ENCODE data around the gene EHD3. TPM values are rescaled to one million over a fixed set of nuclear protein-coding genes. Genes with fewer than 3 reads are reported as not detected.
A peak's percentile ranks its signal among the peaks of the same experiment; 100 is the strongest.
"Not testable (repeated sequence)": the region's sequence is repeated elsewhere in the genome, so short reads cannot be mapped to it uniquely, and the experiment has no call there.

The EHD3 gene
- total RNA-seq, 1 donor from 2014 or later, result 27.9 TPM

- intact Hi-C loops (cut with DNase I), result no loop called here
- no peak for DNase-seq (ENCODE audit: missing footprints)
- no peak for ATAC-seq
These were observed 34.4 kb downstream of the EHD3 start for GRCh38 chr2:31268344-31268743.

GRCh38 chr2:31269087-31269486 is 35.1 kb downstream of the EHD3 start:
- ATAC-seq, result peak; percentile 62
- intact Hi-C loops (cut with DNase I), result no loop called here
- DNase-seq (ENCODE audit: missing footprints), result no peak

- intact Hi-C loops (cut with DNase I), result no loop called here
- no peak for DNase-seq (ENCODE audit: missing footprints)
- no peak for ATAC-seq
These were observed 36.2 kb downstream of the EHD3 start for GRCh38 chr2:31270131-31270530.

GRCh38 chr2:31270822-31271231 is 36.9 kb downstream of the EHD3 start:
- DNase-seq (ENCODE audit: missing footprints), result no peak
- intact Hi-C loops (cut with DNase I), result no loop called here
- no peak for ATAC-seq

- DNase-seq (ENCODE audit: missing footprints) (no peak), ATAC-seq (no peak)
- intact Hi-C loops (cut with DNase I), result no loop called here
These were observed 37.9 kb downstream of the EHD3 start for GRCh38 chr2:31271851-31272267.

- ATAC-seq (no peak), DNase-seq (ENCODE audit: missing footprints) (no peak)
- intact Hi-C loops (cut with DNase I), result loop anchor here (5.0 kb wide), 1 partner anchor 37 kb away; no protein-coding TSS in a partner anchor
These were observed 40.6 kb downstream of the EHD3 start for GRCh38 chr2:31274401-31275075.

- intact Hi-C loops (cut with DNase I), result loop anchor here (5.0 kb wide), 1 partner anchor 39 kb away; no protein-coding TSS in a partner anchor
- peak; percentile 72 for ATAC-seq
- DNase-seq (ENCODE audit: missing footprints), result no peak
These were observed 42.0 kb downstream of the EHD3 start for GRCh38 chr2:31275976-31276375.

GRCh38 chr2:31277621-31278020 is 43.7 kb downstream of the EHD3 start:
- DNase-seq (ENCODE audit: missing footprints) (no peak), ATAC-seq (no peak)
- intact Hi-C loops (cut with DNase I), result loop anchor here (5.0 kb wide), 1 partner anchor 40 kb away; no protein-coding TSS in a partner anchor

GRCh38 chr2:31282634-31283033 is 48.7 kb downstream of the EHD3 start:
- intact Hi-C loops (cut with DNase I), result no loop called here
- no peak for DNase-seq (ENCODE audit: missing footprints)

GRCh38 chr2:31283193-31283919 is 49.4 kb downstream of the EHD3 start:
- intact Hi-C loops (cut with DNase I); DNase-seq (ENCODE audit: missing footprints); ATAC-seq: not testable (repeated sequence)

More at GRCh38 chr2:31282634-31283033, 48.7 kb downstream of the EHD3 start:
- ATAC-seq, result no peak

- ATAC-seq (no peak), DNase-seq (ENCODE audit: missing footprints) (no peak)
- intact Hi-C loops (cut with DNase I), result no loop called here
These were observed 50.2 kb downstream of the EHD3 start for GRCh38 chr2:31284107-31284506.

GRCh38 chr2:31286230-31286629 is 52.3 kb downstream of the EHD3 start:
- no peak for ATAC-seq
- DNase-seq (ENCODE audit: missing footprints), result no peak
- intact Hi-C loops (cut with DNase I), result no loop called here

- ATAC-seq, result no peak
- intact Hi-C loops (cut with DNase I), result no loop called here
- DNase-seq (ENCODE audit: missing footprints), result no peak
These were observed 53.1 kb downstream of the EHD3 start for GRCh38 chr2:31286961-31287550.

- no peak for DNase-seq (ENCODE audit: missing footprints)
- ATAC-seq, result no peak
- intact Hi-C loops (cut with DNase I), result no loop called here
These were observed 53.7 kb downstream of the EHD3 start for GRCh38 chr2:31287654-31288053.

GRCh38 chr2:31294196-31294595 is 60.2 kb downstream of the EHD3 start:
- intact Hi-C loops (cut with DNase I), result no loop called here
- DNase-seq (ENCODE audit: missing footprints) (no peak), ATAC-seq (no peak)

- DNase-seq (ENCODE audit: missing footprints), result no peak
- no peak for ATAC-seq
- intact Hi-C loops (cut with DNase I), result no loop called here
These were observed 62.8 kb downstream of the EHD3 start for GRCh38 chr2:31296641-31297287.

- DNase-seq (ENCODE audit: missing footprints), result no peak
- peak; percentile 15 for ATAC-seq
- intact Hi-C loops (cut with DNase I), result no loop called here
These were observed 63.8 kb downstream of the EHD3 start for GRCh38 chr2:31297751-31298150.

GRCh38 chr2:31299547-31299946 is 65.6 kb downstream of the EHD3 start:
- no peak for DNase-seq (ENCODE audit: missing footprints)
- intact Hi-C loops (cut with DNase I), result no loop called here
- no peak for ATAC-seq

GRCh38 chr2:31300309-31300708 is 66.4 kb downstream of the EHD3 start:
- no peak for ATAC-seq
- intact Hi-C loops (cut with DNase I), result no loop called here
- no peak for DNase-seq (ENCODE audit: missing footprints)
